AG04450 (cell line): Measurements from ENCODE around the gene DOLK. TPM values are rescaled to one million over a fixed set of nuclear protein-coding genes. Genes with fewer than 3 reads are reported as not detected.

ENCODE experiments used
- CTCF ChIA-PET: fragments of 300-600, 350-600 bp; formaldehyde crosslinking; extraction: SDS; loops from one replicate; lab custom pipeline; 2022; ENCODE audit warnings: antibody characterized with exemption, inconsistent platforms; lab: Charles Lee
- POLR2A ChIA-PET: fragments of 350-600 bp; formaldehyde crosslinking; extraction: SDS; loops from one replicate; lab custom pipeline; 2021; ENCODE audit warnings: antibody characterized with exemption, inconsistent platforms; lab: Yijun Ruan, JAX
- DNase-seq: peaks from one replicate; pipeline ENCODE4 v3.0.0-alpha.2; 2011; ENCODE audit warnings: low read depth, low spot score
- H3K27ac ChIP-seq: one replicate; pipeline ENCODE4 v1.5.1; 2012; ENCODE audit warnings: low read depth, low read length, control low read depth
- H3K27me3 ChIP-seq: one replicate; pipeline ENCODE4 v1.6.0; 2012; ENCODE audit warnings: low read length; ENCODE audit not compliant: control insufficient read depth, insufficient read depth
- H3K4me3 ChIP-seq: 2 replicates; pipeline ENCODE4 v1.5.1; 2011; ENCODE audit warnings: mild to moderate bottlenecking, low read depth, low read length, control low read depth
- H3K9me3 ChIP-seq: 2 replicates; pipeline ENCODE4 v1.5.1; 2012; ENCODE audit warnings: low read length; ENCODE audit not compliant: control insufficient read depth, insufficient read depth
- polyA plus RNA-seq: library from polyadenylated mRNA; depleted of rRNA; stranded (reverse); fragments of >200 nt; gene quantifications from 2 replicates; pipeline ENCODE4 v1.2.3, GENCODE V29; 2011
- TF ChIP-seq, protein P1 (sequence below): IDR thresholded peaks from 2 replicates; pipeline ENCODE4 v1.5.1; 2011; ENCODE audit warnings: low read depth, low read length, control low read depth, inconsistent platforms

DOLK gene
- polyA plus RNA-seq, 1 experiment: 31.4 TPM

DNA sequence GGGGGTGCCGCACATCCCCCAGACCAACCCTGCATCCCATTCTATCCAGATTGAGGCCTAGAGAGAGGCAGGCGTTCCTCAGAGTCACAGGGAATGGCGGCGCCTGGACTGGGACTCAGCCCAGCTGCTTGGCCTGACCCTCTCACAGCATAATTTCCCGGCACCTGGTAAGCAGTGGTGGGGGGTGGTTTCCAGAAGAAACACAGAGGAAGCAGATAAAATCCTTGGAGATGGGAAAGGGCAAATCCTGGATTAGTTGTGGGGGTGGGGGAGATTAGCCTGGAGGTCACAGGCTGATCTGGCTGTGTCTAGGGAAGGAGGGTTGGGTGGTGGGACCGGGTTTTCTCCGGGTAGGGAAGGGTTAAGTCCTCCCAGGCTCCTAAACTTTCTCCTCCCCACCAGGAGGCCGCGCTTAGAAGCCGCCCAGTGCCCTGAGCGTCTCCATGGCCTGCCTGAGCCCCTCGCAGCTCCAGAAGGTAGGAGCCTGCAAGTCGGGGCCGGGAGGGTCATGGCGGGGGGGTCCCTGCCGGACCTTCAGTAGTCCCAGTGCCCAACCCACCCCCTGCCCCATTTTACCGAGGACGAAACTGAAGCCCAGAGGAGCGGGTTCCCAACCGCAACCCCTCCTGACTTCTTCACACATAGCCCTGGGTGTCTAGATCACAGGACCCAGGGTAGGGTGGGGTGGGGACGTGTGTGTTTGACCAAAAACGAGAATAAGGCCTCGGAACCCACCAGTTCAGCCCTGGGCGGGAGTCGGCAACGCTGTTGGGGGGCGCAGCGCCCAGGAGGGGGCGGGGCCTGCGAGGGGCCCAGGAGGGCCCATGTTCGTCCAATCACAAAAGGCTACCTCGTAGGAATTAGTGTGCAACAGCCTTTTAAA lies 25.3 kb downstream of the DOLK start:
- ChIA-PET POLR2A (interaction anchor here (0.6 to 0.8 kb wide), 5 partner anchors 15 to 159 kb away, joined by 3 to 6 read pairs (median 5); partner anchors contain the start of gene DOLPP1), CTCF (interaction anchor here (0.8 to 4.3 kb wide), 3 partner anchors 59 to 106 kb away, joined by 3 to 14 read pairs (median 5); partner anchors contain the start of genes ENDOG and SH3GLB2)
- Histone ChIP-seq H3K27ac (peak overlapping the region; percentile 52), H3K9me3 (no peaks in the 10 kb centered on the region), H3K4me3 (peak overlapping the region; percentile 56), H3K27me3 (no peaks in the 10 kb centered on the region)
- TF ChIP-seq, protein P1, sequence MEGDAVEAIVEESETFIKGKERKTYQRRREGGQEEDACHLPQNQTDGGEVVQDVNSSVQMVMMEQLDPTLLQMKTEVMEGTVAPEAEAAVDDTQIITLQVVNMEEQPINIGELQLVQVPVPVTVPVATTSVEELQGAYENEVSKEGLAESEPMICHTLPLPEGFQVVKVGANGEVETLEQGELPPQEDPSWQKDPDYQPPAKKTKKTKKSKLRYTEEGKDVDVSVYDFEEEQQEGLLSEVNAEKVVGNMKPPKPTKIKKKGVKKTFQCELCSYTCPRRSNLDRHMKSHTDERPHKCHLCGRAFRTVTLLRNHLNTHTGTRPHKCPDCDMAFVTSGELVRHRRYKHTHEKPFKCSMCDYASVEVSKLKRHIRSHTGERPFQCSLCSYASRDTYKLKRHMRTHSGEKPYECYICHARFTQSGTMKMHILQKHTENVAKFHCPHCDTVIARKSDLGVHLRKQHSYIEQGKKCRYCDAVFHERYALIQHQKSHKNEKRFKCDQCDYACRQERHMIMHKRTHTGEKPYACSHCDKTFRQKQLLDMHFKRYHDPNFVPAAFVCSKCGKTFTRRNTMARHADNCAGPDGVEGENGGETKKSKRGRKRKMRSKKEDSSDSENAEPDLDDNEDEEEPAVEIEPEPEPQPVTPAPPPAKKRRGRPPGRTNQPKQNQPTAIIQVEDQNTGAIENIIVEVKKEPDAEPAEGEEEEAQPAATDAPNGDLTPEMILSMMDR: peak; percentile 7; the same call in 1 of the 2 replicates
- no peak for DNase-seq

DNA sequence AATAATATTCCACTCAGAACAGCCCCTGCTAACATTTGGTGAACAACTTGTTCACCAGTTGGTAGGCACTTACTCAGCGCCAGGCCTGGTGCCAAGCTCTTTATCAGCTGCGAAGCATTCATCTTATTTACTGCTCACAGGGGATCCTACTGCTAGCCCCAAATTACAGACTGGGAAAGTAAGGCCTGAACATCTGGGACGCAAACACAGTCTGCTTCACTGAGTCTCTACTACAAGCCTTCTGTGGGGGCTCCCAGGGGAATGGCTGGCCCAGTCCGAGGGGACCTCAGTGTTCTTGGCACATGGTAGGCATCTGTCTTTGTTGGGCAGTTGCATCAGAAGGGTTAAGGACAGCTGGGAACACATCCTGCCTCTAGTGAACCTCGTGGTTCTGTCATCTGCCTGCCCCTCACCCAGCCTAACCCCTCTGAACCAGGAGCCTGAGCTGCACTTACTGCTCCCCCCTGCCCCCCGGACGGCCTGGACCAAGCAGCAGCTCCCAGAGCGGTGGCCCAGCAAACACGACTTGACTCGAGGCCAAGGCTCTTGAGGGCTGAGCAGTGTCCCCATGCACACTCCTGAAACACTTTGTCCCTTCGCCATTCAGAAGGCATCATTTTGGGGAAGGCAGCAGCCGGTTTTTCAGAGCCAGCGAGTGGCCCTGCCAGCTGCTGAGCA lies 26.9 kb downstream of the DOLK start, which contains the start of gene PHYHD1:
PHYHD1 (plus strand) TSS at position 602 of the 678 bp plus-strand sequence. CDS start 1,342 bp downstream, outside the sequence.
- CTCF ChIA-PET: interaction anchor here (0.6 kb wide), 1 partner anchor 52 kb away, joined by 3 read pairs; no protein-coding TSS in a partner anchor
- no peak for DNase-seq
- TF ChIP-seq, protein P1: no peak

DNA sequence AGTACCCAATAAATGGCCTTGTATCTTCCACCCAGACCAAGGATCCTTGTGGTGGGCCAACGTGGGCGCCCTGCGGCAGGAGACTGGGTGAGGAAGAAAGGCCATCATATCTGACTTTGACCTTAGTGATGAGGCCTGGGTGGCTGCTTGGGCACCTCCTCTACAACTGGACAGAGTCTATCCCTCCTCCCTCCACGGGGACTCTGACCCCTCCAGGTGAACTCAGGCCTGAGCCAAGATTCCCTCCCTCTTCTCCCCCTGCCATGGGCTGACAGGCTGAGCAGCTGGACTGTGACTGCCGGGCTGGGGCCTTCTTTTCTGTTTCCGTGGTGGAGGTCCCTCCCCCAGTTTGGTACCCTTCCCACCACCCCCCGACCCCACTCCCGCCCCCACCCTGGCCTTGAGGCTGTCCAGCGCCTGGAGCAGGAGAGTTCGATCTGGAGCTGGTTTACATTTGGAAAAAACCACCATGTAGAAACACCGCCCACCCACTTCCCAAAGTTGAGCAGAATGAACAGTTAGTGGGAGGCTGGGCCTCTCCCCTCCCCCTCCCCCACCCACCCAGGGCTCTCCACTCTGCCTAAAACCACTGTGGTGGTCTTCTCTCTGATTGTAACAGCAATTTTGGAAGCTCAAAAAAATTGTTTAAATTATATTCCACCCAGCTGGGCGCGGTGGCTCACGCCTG lies 27.9 kb downstream of the DOLK start:
- H3K27me3 ChIP-seq: no peaks in the 10 kb centered on the region
- no peaks in the 10 kb centered on the region; the same call in 1 of the 2 replicates for H3K9me3 ChIP-seq
- no peak overlapping the region for H3K4me3 ChIP-seq
- no peak overlapping the region for H3K27ac ChIP-seq
- CTCF ChIA-PET: interaction anchor here (1.4 to 1.7 kb wide), 2 partner anchors 9 to 56 kb away, joined by 3 to 4 read pairs; no protein-coding TSS in a partner anchor
- no peak for DNase-seq
- POLR2A ChIA-PET: interaction anchor here (0.5 to 1.0 kb wide), 2 partner anchors 18 to 29 kb away, joined by 3 read pairs; no protein-coding TSS in a partner anchor
- TF ChIP-seq, protein P1: no peak

More for the DNA sequence above, 26.9 kb downstream of the DOLK start, which contains the start of gene PHYHD1:
- peak within 1 kb of the TSS; percentile 52 for H3K27ac ChIP-seq
- H3K27me3 ChIP-seq: no peaks in the 10 kb centered on the region
- POLR2A ChIA-PET: interaction anchor here (0.5 to 1.0 kb wide), 2 partner anchors 19 to 28 kb away, joined by 3 read pairs; no protein-coding TSS in a partner anchor
- H3K9me3 ChIP-seq: no peaks in the 10 kb centered on the region; the same call in 1 of the 2 replicates
- peak within 1 kb of the TSS; percentile 56 for H3K4me3 ChIP-seq

DNA sequence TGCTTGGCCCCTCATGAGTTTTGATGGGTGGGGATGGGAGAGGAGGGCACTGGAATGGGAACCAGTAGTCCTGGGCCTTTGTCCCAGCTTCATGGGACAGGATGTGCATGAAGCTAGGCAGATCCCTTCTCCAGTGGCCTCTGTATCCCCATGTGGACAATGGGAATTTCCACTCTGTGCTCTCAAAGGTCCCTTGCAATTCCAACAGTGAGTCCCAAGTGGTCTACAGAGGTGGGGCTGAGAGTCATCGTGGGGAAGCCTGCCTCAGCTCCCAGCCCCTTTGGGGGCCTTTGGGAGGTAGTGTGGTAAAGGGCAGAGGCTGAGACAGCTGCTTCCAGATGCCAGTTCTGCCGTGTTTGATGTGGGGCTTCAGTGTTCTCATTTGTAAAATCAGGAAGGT lies 28.5 kb downstream of the DOLK start:
- ChIA-PET POLR2A (no interaction called here), CTCF (interaction anchor here (1.2 to 1.7 kb wide), 3 partner anchors 9 to 186 kb away, joined by 3 to 4 read pairs (median 3); no protein-coding TSS in a partner anchor)
- TF ChIP-seq, protein P1: no peak
- no peaks in the 10 kb centered on the region for H3K27me3 ChIP-seq
- no peak overlapping the region for H3K4me3 ChIP-seq
- no peaks in the 10 kb centered on the region; the same call in 1 of the 2 replicates for H3K9me3 ChIP-seq
- H3K27ac ChIP-seq: no peak overlapping the region
- DNase-seq: no peak
